Heart left ventricle (tissue), 16 donors: ENCODE data around the gene ROPN1. TPM values are rescaled to one million over a fixed set of nuclear protein-coding genes. Genes with fewer than 3 reads are reported as not detected.

Experiments used
- ATAC-seq, 4 donors: fragments of 200-7000 bp; cut with Tn5 transposase; one replicate each; pipeline ENCODE4 v1.9.1; 2020 to 2022; ENCODE audit warnings: moderate library complexity in 4 of 4, mild to moderate bottlenecking in 3 of 4, moderate number of reproducible peaks in 1 of 4
- DNase-seq, 5 donors: peaks; one replicate each; pipeline ENCODE4 v3.0.0-alpha.2; 2020
- H3K27ac ChIP-seq, 12 donors: fragments of 200-600 bp; sonication (generic) in 4 of 12; one replicate each; pipeline versions ENCODE4 v1.5.0 to v1.8.0; 2016 to 2022; ENCODE audit warnings: mild to moderate bottlenecking in 2 of 12
- H3K27me3 ChIP-seq, 9 donors: fragments of 200-600 bp; sonication (generic) in 2 of 9; one replicate each; pipeline versions ENCODE4 v1.5.1 to v1.8.0; 2016 to 2022; ENCODE audit warnings: mild to moderate bottlenecking in 3 of 9
- H3K36me3 ChIP-seq, 9 donors: fragments of 200-600 bp; sonication (generic) in 2 of 9; one replicate each; pipeline versions ENCODE4 v1.5.0 to v1.8.0; 2018 to 2022; ENCODE audit warnings: mild to moderate bottlenecking in 2 of 9
- H3K4me1 ChIP-seq, 12 donors: fragments of 200-600 bp; sonication (generic) in 4 of 12; one replicate each; pipeline versions ENCODE4 v1.5.0 to v1.8.0; 2016 to 2022; ENCODE audit warnings: mild to moderate bottlenecking in 3 of 12
- H3K4me3 ChIP-seq, 12 donors: fragments of 200-600 bp; sonication (generic) in 4 of 12; one replicate each; pipeline versions ENCODE4 v1.5.0 to v1.8.0; 2017 to 2022; ENCODE audit warnings: mild to moderate bottlenecking in 9 of 12, moderate library complexity in 4 of 12
- H3K9me3 ChIP-seq, 12 donors: fragments of 200-600 bp; sonication (generic) in 4 of 12; one replicate each; pipeline versions ENCODE4 v1.5.0 to v1.8.0; 2016 to 2022; ENCODE audit warnings: mild to moderate bottlenecking in 1 of 12
- CTCF ChIP-seq, 12 donors: fragments of 200-600 bp; sonication (generic) in 4 of 12; IDR thresholded peaks; one replicate each; pipeline versions ENCODE4 v1.5.0 to v1.8.0; 2018 to 2022; ENCODE audit warnings: antibody characterized with exemption in 12 of 12, mild to moderate bottlenecking in 5 of 12
- POLR2A ChIP-seq, 2 donors: fragments of 450-650 bp; IDR thresholded peaks; one replicate each; pipeline ENCODE4 v1.6.1; 2017; ENCODE audit warnings: antibody characterized with exemption in 2 of 2, mild to moderate bottlenecking in 2 of 2, moderate library complexity in 2 of 2
- WGBS, 4 donors: extraction: QIAGEN DNeasy Blood & Tissue Kit in 2 of 4; methylation state at CpG; one replicate each; pipeline versions ENCODE4 v1.1.5 to v1.1.7; 2013 to 2018; 5-methylcytosine and 5-hydroxymethylcytosine counted together
- intact Hi-C, 10 donors: fragments of 100-400 bp; cut with DNase I; formaldehyde crosslinking; loops; one replicate each; pipeline versions ENCODE4 v1.11.1 to v1.14.2; 2022
- polyA plus RNA-seq, 2 donors: library from polyadenylated mRNA; stranded (reverse); fragments of 200-250 nt; gene quantifications; one replicate each; pipeline ENCODE4 v1.2.3, GENCODE V29; 2013
- total RNA-seq, 9 donors: library from RNA; depleted of rRNA in 2 of 9; stranded (reverse); fragments of >200 nt in 2 of 9; fragmentation: NEBNext Ultra II Directional in 3 of 9; extraction: Animal tissue kit (Norgen Biotek cat#: 25700) in 3 of 9; gene quantifications; one replicate each; pipeline versions ENCODE4 v1.1.0 to v1.2.4, GENCODE V29; 2016 to 2023
- donor health status: ischemic (EF 13 %, LVEDD 7.1; RV severe dilation, severe dysfunction).
- donor health status: healthy with polysubstance abuse.
- donor health status: DM: no; HTN: yes; CAD: no.
- donor health status: DM: no; HTN: no; CAD: no.
- donor health status: ischemic (EF 25% LVEDD 6.9; RV normal size, moderate dysfunction).
- donor health status: ischemic (EF 25% LVEDD 5.7; RV mildly dilated, moderate dysfunction).
- donor health status: healthy.
- donor health status: DM: yes; HTN: yes; CAD: no.
- donor health status: ischemic (EF 35%, LVEDD 5.7; RV mildly dilated, moderate dysfunction).
- donor health status: nonischemic (EF 11% LVEDD 7.7; RV severe dilation, severe dysfunction).
- donor health status: DM: yes; HTN: yes; CAD: no.
- donor health status: PGD.
- donor health status: ischemic (EF 29% LVEDD 5.4; RV normal size, mild dysfunction).
- donor health status: nonischemic (EF 23%, LVEDD 6.1; RV moderate dilation, normal function).

ROPN1 gene
- total and polyA plus RNA-seq, 11 donors: 0.19 to 0.67 (median 0.31) TPM; not detected in 4

- no peaks in the 10 kb centered on the region for H3K27me3 ChIP-seq
- H3K27ac ChIP-seq: no peak overlapping the region
- no peaks in the 10 kb centered on the region for H3K9me3 ChIP-seq
- H3K4me1 ChIP-seq: no peaks in the 10 kb centered on the region
- intact Hi-C loops: no loop called here
- ATAC-seq (no peak), DNase-seq (no peak)
- WGBS, 4 donors: 72 to 92% (median 90%) methylated on average over 2 of the region's 2 CpGs
- H3K36me3 ChIP-seq: peaks cover 0 to 49% (median 22%) of the 10 kb centered on the region in 9 donors
- TF ChIP-seq CTCF (IDR thresholded peaks at IDR 0.05) (no peak), POLR2A (IDR thresholded peaks at IDR 0.05) (no peak)
- no peak overlapping the region for H3K4me3 ChIP-seq
Measured at GRCh38 chr3:123936400-123936799, 55.5 kb downstream of the ROPN1 start.

- intact Hi-C loops: no loop called here
- TF ChIP-seq POLR2A (IDR thresholded peaks at IDR 0.05): no peak
- peaks cover 0 to 55% (median 26%) of the 10 kb centered on the region in 9 donors for H3K36me3 ChIP-seq
- DNase-seq: no peak
- no peaks in the 10 kb centered on the region for H3K27me3 ChIP-seq
- no peak for ATAC-seq
- no peak overlapping the region for H3K27ac ChIP-seq
- no peaks in the 10 kb centered on the region for H3K4me1 ChIP-seq
- H3K4me3 ChIP-seq: no peak overlapping the region
- H3K9me3 ChIP-seq: no peaks in the 10 kb centered on the region
Measured at GRCh38 chr3:123935830-123936229, 56.1 kb downstream of the ROPN1 start.

- Histone ChIP-seq H3K4me3 (no peak overlapping the region), H3K36me3 (peaks cover 0 to 61% (median 40%) of the 10 kb centered on the region in 9 donors), H3K27ac (no peak overlapping the region), H3K9me3 (no peaks in the 10 kb centered on the region), H3K27me3 (no peaks in the 10 kb centered on the region), H3K4me1 (no peaks in the 10 kb centered on the region)
- 91 to 93% (median 91%) methylated on average over 2 of the region's 2 CpGs for WGBS, 4 donors
- ATAC-seq: no peak
- TF ChIP-seq CTCF (IDR thresholded peaks at IDR 0.05) (no peak), POLR2A (IDR thresholded peaks at IDR 0.05) (no peak)
- no peak for DNase-seq
- intact Hi-C loops: no loop called here
Measured at GRCh38 chr3:123934250-123934649, 57.7 kb downstream of the ROPN1 start.

GRCh38 chr3:123930445-123930844 lies 61.5 kb downstream of the ROPN1 start:
- Histone ChIP-seq H3K9me3 (no peaks in the 10 kb centered on the region), H3K4me3 (no peak overlapping the region), H3K36me3 (peaks cover 0 to 66% (median 45%) of the 10 kb centered on the region in 9 donors), H3K27me3 (no peaks in the 10 kb centered on the region), H3K27ac (no peak overlapping the region), H3K4me1 (no peaks in the 10 kb centered on the region)
- ATAC-seq: no peak
- DNase-seq: no peak
- intact Hi-C loops: no loop called here
- TF ChIP-seq POLR2A (IDR thresholded peaks at IDR 0.05) (no peak), CTCF (IDR thresholded peaks at IDR 0.05) (no peak)

- ATAC-seq (no peak), DNase-seq (no peak)
- TF ChIP-seq POLR2A (IDR thresholded peaks at IDR 0.05) (no peak), CTCF (IDR thresholded peaks at IDR 0.05) (no peak)
- Histone ChIP-seq H3K4me1 (no peaks in the 10 kb centered on the region), H3K36me3 (peaks cover 0 to 66% (median 48%) of the 10 kb centered on the region in 9 donors), H3K27me3 (no peaks in the 10 kb centered on the region), H3K4me3 (no peak overlapping the region), H3K27ac (no peak overlapping the region), H3K9me3 (peaks cover 0 to 5% (median 0%) of the 10 kb centered on the region in 12 donors)
- intact Hi-C loops: no loop called here
- 93 to 96% (median 95%) methylated on average over 9 of the region's 9 CpGs for WGBS, 4 donors
Measured at GRCh38 chr3:123929325-123929724, 62.6 kb downstream of the ROPN1 start.
